Progenitor cell of endocrine pancreas (in vitro differentiated cells): ENCODE data around the gene SDS. TPM values are rescaled to one million over a fixed set of nuclear protein-coding genes. Genes with fewer than 3 reads are reported as not detected.
A peak's percentile ranks its signal among the peaks of the same experiment; 100 is the strongest.

Source experiments
- DNase-seq: peaks from one replicate; pipeline ENCODE4 v3.0.0; 2021; ENCODE audit warnings: low spot score; ENCODE audit not compliant: unreplicated experiment
- H3K27ac Mint-ChIP-seq: 2 replicates; pipeline ENCODE4 v1.8.0; 2021; ENCODE audit warnings: mild to moderate bottlenecking, moderate library complexity, mixed read lengths
- H3K27me3 Mint-ChIP-seq: 2 replicates; pipeline ENCODE4 v1.8.0; 2021; ENCODE audit warnings: mixed read lengths
- H3K36me3 Mint-ChIP-seq: 2 replicates; pipeline ENCODE4 v1.8.0; 2022; ENCODE audit warnings: mixed read lengths; ENCODE audit not compliant: insufficient read depth
- H3K4me1 Mint-ChIP-seq: 2 replicates; pipeline ENCODE4 v1.8.0; 2021; ENCODE audit warnings: low read depth, mixed read lengths
- H3K4me3 Mint-ChIP-seq: 2 replicates; pipeline ENCODE4 v1.8.0; 2021; ENCODE audit warnings: low read depth, mild to moderate bottlenecking, moderate library complexity, mixed read lengths
- H3K9me3 Mint-ChIP-seq: 2 replicates; pipeline ENCODE4 v1.8.0; 2021; ENCODE audit warnings: low read depth, mixed read lengths
- total RNA-seq: library from RNA; stranded (reverse); gene quantifications from 2 replicates; pipeline ENCODE4 v1.2.1, GENCODE V29; 2021
- TF ChIP-seq, protein P1 (sequence below): fragments of 200-600 bp; sonication (generic); IDR thresholded peaks from one replicate; pipeline ENCODE4 v1.5.0; 2021; ENCODE audit warnings: antibody characterized with exemption, mild to moderate bottlenecking; ENCODE audit not compliant: unreplicated experiment

SDS gene
- total RNA-seq, 1 donor from 2014 or later: not detected

- Mint-ChIP-seq H3K27me3 (peaks cover 4% of the 10 kb centered on the region), H3K4me1 (no peaks in the 10 kb centered on the region), H3K27ac (peak overlapping the region; percentile 26), H3K9me3 (no peaks in the 10 kb centered on the region), H3K4me3 (no peak overlapping the region), H3K36me3 (no peaks in the 10 kb centered on the region)
- TF ChIP-seq, protein P1, sequence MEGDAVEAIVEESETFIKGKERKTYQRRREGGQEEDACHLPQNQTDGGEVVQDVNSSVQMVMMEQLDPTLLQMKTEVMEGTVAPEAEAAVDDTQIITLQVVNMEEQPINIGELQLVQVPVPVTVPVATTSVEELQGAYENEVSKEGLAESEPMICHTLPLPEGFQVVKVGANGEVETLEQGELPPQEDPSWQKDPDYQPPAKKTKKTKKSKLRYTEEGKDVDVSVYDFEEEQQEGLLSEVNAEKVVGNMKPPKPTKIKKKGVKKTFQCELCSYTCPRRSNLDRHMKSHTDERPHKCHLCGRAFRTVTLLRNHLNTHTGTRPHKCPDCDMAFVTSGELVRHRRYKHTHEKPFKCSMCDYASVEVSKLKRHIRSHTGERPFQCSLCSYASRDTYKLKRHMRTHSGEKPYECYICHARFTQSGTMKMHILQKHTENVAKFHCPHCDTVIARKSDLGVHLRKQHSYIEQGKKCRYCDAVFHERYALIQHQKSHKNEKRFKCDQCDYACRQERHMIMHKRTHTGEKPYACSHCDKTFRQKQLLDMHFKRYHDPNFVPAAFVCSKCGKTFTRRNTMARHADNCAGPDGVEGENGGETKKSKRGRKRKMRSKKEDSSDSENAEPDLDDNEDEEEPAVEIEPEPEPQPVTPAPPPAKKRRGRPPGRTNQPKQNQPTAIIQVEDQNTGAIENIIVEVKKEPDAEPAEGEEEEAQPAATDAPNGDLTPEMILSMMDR: no peak
- no peak for DNase-seq
Measured at GRCh38 chr12:113397497-113398197, 6.0 kb downstream of the SDS start.

GRCh38 chr12:113396828-113397496, 6.7 kb downstream of the SDS start:
- no peaks in the 10 kb centered on the region for H3K9me3 Mint-ChIP-seq
- no peak overlapping the region for H3K4me3 Mint-ChIP-seq
- no peak overlapping the region for H3K27ac Mint-ChIP-seq
- TF ChIP-seq, protein P1: no peak
- peaks cover 4% of the 10 kb centered on the region for H3K27me3 Mint-ChIP-seq
- no peaks in the 10 kb centered on the region for H3K4me1 Mint-ChIP-seq
- no peaks in the 10 kb centered on the region for H3K36me3 Mint-ChIP-seq
- DNase-seq: no peak

GRCh38 chr12:113396200-113396599, 7.5 kb downstream of the SDS start:
- Mint-ChIP-seq H3K4me1 (no peaks in the 10 kb centered on the region), H3K9me3 (no peaks in the 10 kb centered on the region), H3K36me3 (peaks cover 2% of the 10 kb centered on the region), H3K27ac (no peak overlapping the region), H3K27me3 (peaks cover 4% of the 10 kb centered on the region), H3K4me3 (no peak overlapping the region)
- TF ChIP-seq, protein P1: no peak
- no peak for DNase-seq

GRCh38 chr12:113395119-113395518, 8.6 kb downstream of the SDS start:
- Mint-ChIP-seq H3K27ac (no peak overlapping the region), H3K9me3 (no peaks in the 10 kb centered on the region), H3K4me1 (no peaks in the 10 kb centered on the region), H3K27me3 (peaks cover 4% of the 10 kb centered on the region), H3K36me3 (peaks cover 2% of the 10 kb centered on the region), H3K4me3 (no peak overlapping the region)
- TF ChIP-seq, protein P1: no peak
- no peak for DNase-seq

DNA sequence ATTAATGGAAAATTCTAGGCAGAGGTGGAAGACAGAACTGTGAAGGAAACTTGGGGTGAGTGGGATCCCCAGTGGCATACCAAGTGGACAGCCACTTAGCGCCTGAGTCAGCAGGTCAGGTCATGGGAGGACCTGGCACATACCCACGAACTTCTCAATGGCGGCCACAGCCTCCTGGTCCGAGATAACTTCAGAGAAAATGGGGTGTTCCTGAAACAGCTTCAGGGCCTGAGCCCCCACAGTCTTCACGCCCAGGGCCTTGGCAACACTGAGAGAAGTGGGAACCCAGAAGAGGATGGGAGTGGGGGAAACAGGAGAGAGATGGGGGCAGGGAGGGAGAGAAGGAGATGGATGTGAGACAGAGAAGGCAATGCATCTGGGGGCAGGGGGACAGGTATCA, 9.9 kb downstream of the SDS start:
- Mint-ChIP-seq H3K4me1 (no peaks in the 10 kb centered on the region), H3K27me3 (peaks cover 4% of the 10 kb centered on the region), H3K4me3 (no peak overlapping the region), H3K27ac (peak overlapping the region; percentile 21), H3K9me3 (no peaks in the 10 kb centered on the region), H3K36me3 (peaks cover 2% of the 10 kb centered on the region)
- TF ChIP-seq, protein P1: no peak
- DNase-seq: no peak
